Fibroblast of lung (primary cell): ENCODE data around the gene HDAC4.

Experiments
- CTCF ChIP-seq, 2 donors: IDR thresholded peaks in 1 of 2; conservative IDR thresholded peaks in 1 of 2; 1 replicate in 1 of 2; 2 replicates in 1 of 2; pipeline ENCODE4 v1.5.1; 2011 to 2012; ENCODE audit warnings: low read length in 2 of 2, control low read depth in 1 of 2, inconsistent platforms in 1 of 2, low read depth in 1 of 2, mild to moderate bottlenecking in 1 of 2
- EZH2 ChIP-seq: IDR thresholded peaks from 2 replicates; pipeline ENCODE4 v1.5.1; 2012; ENCODE audit warnings: low read length, control low read depth, mild to moderate bottlenecking; ENCODE audit errors: missing control alignments

GRCh38 chr2:239392688-239393387 lies 8.0 kb downstream of the HDAC4 start:
- TF ChIP-seq CTCF (conservative IDR thresholded peaks at IDR 0.05 in 1 of 2, IDR thresholded peaks at IDR 0.05 in 1 of 2; ENCODE audit: low read depth in 1 of 2, low read length in 2 of 2) (no peak), EZH2 (no peak)
